Measurements from ENCODE around the gene ULK2. TPM values are rescaled to one million over a fixed set of nuclear protein-coding genes. Genes with fewer than 3 reads are reported as not detected.
"Not testable (repeated sequence)": the region's sequence is repeated elsewhere in the genome, so short reads cannot be mapped to it uniquely, and the experiment has no call there.

The ULK2 gene
- total and polyA plus RNA-seq, 12 donors = 9.5 to 32.0 (median 15.1) TPM

DNA sequence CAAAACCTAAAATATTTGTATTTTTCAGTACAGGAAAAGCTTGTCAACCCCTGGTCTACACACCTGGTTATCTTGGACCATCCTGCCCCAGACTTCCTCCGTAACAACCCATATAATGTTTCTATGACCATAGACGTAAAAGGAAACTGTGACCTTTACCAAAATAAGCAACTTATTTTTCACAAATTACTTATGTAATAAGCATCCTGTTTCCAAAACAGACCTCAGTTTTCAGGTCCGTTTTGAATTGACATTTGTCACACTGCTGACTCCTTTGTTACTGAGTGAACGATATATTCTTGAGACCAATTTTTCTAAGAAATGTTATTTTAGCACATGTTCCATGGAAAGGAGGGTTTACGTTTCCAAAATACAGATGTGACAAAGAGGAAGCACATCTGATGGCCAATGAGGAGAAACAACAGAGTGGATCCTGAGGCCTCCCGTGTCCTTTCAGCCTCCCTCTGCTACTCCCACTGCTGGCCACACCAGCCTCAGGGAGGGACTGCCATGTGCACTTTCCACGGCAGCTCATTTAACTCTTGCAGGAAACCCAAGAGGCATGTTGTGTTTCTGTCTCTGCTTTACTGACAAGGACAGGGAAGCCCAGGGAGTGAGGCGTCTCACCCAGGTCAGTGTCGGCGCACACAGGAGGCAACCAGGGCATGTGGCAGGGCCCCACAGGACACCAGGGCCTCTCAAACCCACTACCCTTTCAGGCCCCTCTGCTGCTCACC lies 99.5 kb downstream of the ULK2 start:
- TF ChIP-seq POLR2A (IDR thresholded peaks at IDR 0.05) = no peak
- TF ChIP-seq, protein P1, sequence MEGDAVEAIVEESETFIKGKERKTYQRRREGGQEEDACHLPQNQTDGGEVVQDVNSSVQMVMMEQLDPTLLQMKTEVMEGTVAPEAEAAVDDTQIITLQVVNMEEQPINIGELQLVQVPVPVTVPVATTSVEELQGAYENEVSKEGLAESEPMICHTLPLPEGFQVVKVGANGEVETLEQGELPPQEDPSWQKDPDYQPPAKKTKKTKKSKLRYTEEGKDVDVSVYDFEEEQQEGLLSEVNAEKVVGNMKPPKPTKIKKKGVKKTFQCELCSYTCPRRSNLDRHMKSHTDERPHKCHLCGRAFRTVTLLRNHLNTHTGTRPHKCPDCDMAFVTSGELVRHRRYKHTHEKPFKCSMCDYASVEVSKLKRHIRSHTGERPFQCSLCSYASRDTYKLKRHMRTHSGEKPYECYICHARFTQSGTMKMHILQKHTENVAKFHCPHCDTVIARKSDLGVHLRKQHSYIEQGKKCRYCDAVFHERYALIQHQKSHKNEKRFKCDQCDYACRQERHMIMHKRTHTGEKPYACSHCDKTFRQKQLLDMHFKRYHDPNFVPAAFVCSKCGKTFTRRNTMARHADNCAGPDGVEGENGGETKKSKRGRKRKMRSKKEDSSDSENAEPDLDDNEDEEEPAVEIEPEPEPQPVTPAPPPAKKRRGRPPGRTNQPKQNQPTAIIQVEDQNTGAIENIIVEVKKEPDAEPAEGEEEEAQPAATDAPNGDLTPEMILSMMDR (IDR thresholded peaks at IDR 0.05) = no peak
- H3K9me3 ChIP-seq (replicated peaks in 1 of 3) = no peaks in the 10 kb centered on the region
- no peaks in the 10 kb centered on the region for H3K36me3 ChIP-seq (replicated peaks in 1 of 2)
- WGBS, 4 donors = 44 to 61% (median 54%) methylated on average over 7 to 10 of the region's 10 CpGs
- H3K27me3 ChIP-seq = no peaks in the 10 kb centered on the region
- DNase-seq = peak in 1 of 7 donors; percentile 52
- intact Hi-C loops (cut with DNase I) = loop anchor here (5.0 to 10.0 kb wide), 2 partner anchors 256 to 403 kb away; partner anchors contain the start of gene B9D1 (in 2 of the 2)
- peak overlapping the region in 1 of 5 donors; percentile 36 for H3K27ac ChIP-seq
- H3K4me1 ChIP-seq (replicated peaks in 1 of 2) = no peaks in the 10 kb centered on the region
- H3K4me3 ChIP-seq = no peak overlapping the region

DNA sequence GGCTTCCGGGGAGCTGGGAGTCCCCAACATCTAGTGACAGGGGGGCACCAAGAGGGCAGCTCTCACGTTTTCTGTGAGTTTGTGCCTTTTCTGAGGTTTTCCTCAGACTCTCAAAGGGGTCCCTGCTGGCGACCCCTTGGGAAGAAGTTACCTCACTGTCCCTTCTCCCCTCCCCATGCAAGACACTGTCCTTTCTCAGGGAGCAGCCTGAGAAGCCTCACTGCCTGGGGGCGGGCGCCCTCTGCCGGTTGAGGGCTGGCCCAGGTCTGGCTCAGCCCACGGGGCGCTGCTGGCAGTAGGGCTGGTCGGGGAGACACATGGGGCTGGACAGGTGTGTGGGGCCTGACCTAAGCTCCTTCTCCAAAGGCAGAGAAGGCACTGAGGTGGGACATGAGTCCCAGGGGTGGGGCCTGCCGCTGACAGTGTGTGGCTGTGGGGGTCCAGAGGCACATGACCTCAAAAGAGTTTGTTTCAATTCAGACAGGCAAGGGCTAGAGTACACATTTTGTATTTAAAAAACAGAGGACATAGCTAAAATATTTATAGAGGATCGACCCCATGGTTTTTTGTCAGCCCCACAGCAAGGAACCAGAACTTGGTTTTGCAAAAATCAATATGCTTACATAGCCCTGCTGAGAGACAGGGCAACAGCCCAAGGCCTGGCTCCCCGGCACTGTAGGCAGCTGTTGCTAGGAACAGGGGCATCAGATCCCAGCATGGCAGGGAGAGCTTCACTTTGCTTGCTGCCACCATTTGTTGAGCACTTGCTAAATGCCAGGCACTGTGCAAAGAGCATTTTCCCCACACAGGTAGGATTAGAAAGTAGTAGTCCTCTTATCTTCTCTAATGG lies 101.1 kb downstream of the ULK2 start:
- no peaks in the 10 kb centered on the region for H3K36me3 ChIP-seq (replicated peaks in 1 of 2)
- DNase-seq = peak; percentile 68 to 87 (median 83)
- WGBS, 4 donors = 6 to 18% (median 17%) methylated on average over 7 to 12 of the region's 12 CpGs
- no peak overlapping the region for H3K4me3 ChIP-seq
- H3K27ac ChIP-seq = no peak overlapping the region
- H3K4me1 ChIP-seq (replicated peaks in 1 of 2) = peaks cover 0 to 5% of the 10 kb centered on the region in 2 donors
- intact Hi-C loops (cut with DNase I) = loop anchor here (5.0 to 10.0 kb wide), 2 partner anchors 254 to 402 kb away; partner anchors contain the start of gene B9D1 (in 2 of the 2)
- TF ChIP-seq, protein P1 (IDR thresholded peaks at IDR 0.05) = peak; percentile 89 to 97 (median 94)
- no peak for TF ChIP-seq POLR2A (IDR thresholded peaks at IDR 0.05)
- H3K9me3 ChIP-seq (replicated peaks in 1 of 3) = no peaks in the 10 kb centered on the region
- no peaks in the 10 kb centered on the region for H3K27me3 ChIP-seq

DNA sequence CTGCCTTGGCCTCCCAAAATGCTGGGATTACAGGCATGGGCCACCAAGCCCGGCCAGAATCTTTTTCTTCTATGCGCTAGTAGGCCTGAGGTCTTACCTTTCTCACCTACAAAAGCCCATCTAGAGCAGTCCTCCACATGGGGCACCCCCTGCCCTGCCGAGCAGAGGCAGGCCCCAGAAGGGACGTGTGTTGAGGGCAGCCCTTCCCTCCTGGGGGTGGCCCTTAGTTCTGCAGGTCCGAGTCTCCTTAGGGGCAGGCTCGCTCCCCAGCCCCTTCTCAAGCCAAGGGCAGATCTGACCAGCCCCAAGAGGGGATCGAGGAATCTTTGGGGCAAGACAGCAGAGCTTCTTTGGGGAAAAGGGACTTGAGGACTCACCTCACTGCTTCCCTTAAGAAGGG lies 101.7 kb downstream of the ULK2 start:
- Histone ChIP-seq H3K27me3 (no peaks in the 10 kb centered on the region), H3K36me3 (replicated peaks in 1 of 2) (no peaks in the 10 kb centered on the region), H3K4me3 (no peak overlapping the region), H3K4me1 (replicated peaks in 1 of 2) (peaks cover 0 to 5% of the 10 kb centered on the region in 2 donors), H3K27ac (no peak overlapping the region), H3K9me3 (replicated peaks in 1 of 3) (no peaks in the 10 kb centered on the region)
- no peak for TF ChIP-seq POLR2A (IDR thresholded peaks at IDR 0.05)
- TF ChIP-seq, protein P1 (IDR thresholded peaks at IDR 0.05) = no peak
- intact Hi-C loops (cut with DNase I) = loop anchor here (5.0 to 10.0 kb wide), 2 partner anchors 254 to 401 kb away; partner anchors contain the start of gene B9D1 (in 2 of the 2)
- DNase-seq = peak in 1 of 7 donors; percentile 43
- WGBS, 4 donors = 60 to 71% (median 62%) methylated on average over 4 to 7 of the region's 7 CpGs; no CpG with 5 or more reads in 1 of the 4 donors

DNA sequence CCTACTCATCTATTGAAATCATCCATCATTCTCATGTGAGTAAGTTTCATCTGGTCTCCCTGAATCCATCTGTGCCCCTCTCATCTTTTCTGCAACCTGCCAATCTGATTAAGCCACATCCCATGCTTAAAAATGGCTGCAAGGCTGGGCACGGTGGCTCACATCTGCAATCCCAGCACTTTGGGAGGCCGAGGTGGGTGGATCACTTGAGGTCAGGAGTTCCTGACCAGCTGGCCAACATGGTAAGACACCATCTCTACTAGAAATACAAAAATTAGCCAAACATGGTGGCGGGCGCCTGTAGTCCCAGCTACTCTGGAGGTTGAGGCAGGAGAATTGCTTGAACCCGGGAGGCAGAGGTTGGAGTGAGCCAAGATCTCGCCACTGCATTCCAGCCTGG lies 103.7 kb downstream of the ULK2 start:
- whole genome bisulfite sequencing, 4 donors = 89 to 100% (median 95%) methylated on average over 6 of the region's 6 CpGs
- not testable (repeated sequence) for H3K27me3 ChIP-seq; H3K4me3 ChIP-seq; H3K4me1 ChIP-seq (replicated peaks in 1 of 2); H3K9me3 ChIP-seq (replicated peaks in 1 of 3); H3K36me3 ChIP-seq (replicated peaks in 1 of 2); H3K27ac ChIP-seq
- DNase-seq = peak in 1 of 7 donors; percentile 42
- intact Hi-C loops (cut with DNase I) = loop anchor here (5.0 to 10.0 kb wide), 2 partner anchors 247 to 399 kb away; partner anchors contain the start of gene B9D1 (in 2 of the 2)

All from adrenal gland (tissue), 12 donors.